OCI-LY3 (cell line): ENCODE data around the gene CRX.

Experiments used
- EZH2phosphoT487 ChIP-seq: fragments of 200-600 bp; shearing (Covaris generic); IDR thresholded peaks from 2 replicates; pipeline ENCODE4 v1.6.1; 2018; ENCODE audit warnings: antibody characterized with exemption, mixed run types, low read depth
- TF ChIP-seq, protein P1 (sequence below): fragments of 200-600, 300-600 bp; sonication (generic); IDR thresholded peaks from 2 replicates; pipeline ENCODE4 v1.5.1; 2014; ENCODE audit warnings: antibody characterized with exemption, low read length, low read depth

DNA sequence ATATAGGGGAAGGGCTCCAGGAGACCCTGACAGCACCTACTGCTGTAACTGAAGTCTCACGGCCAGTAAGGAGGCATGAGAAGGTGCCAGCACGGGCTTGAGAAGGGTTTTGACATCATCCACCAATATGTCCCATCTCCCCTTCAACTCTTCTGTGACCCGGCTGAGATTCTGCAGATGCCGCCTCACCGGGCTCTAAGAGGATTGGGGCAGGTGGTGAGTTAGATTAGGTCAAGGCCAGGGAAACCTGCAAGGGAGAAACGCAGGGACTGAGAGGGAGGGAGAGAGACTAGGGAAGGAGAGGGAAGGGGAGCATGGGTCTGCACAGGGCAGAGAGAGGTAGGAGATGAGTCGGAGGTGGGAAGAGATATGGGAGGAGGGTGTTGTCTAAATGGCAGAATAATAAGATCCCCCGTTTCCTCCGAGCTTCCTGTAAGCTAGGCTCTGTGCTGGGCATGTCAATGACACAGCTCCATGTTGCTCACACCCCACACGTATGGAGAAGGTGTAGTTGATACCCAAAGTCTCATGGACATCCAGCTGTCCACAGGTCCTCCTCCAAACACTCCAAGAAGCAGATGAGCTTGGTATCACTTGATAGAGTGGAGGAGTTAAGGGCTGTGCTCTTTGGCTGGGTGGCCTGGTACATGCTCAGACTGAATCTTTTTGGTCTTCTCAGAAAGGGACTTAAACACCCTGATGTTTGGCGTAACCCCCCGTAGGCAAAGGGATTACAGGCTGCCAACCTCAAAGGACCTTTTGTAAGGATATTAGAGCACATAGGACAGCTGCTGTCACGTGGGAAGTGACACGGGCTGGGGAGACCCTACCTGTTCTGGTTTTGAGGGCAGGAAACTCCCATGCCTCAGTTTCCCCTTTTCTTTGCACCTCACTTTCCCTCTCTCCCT, 23.5 kb upstream of the CRX start:
- TF ChIP-seq, protein P1, sequence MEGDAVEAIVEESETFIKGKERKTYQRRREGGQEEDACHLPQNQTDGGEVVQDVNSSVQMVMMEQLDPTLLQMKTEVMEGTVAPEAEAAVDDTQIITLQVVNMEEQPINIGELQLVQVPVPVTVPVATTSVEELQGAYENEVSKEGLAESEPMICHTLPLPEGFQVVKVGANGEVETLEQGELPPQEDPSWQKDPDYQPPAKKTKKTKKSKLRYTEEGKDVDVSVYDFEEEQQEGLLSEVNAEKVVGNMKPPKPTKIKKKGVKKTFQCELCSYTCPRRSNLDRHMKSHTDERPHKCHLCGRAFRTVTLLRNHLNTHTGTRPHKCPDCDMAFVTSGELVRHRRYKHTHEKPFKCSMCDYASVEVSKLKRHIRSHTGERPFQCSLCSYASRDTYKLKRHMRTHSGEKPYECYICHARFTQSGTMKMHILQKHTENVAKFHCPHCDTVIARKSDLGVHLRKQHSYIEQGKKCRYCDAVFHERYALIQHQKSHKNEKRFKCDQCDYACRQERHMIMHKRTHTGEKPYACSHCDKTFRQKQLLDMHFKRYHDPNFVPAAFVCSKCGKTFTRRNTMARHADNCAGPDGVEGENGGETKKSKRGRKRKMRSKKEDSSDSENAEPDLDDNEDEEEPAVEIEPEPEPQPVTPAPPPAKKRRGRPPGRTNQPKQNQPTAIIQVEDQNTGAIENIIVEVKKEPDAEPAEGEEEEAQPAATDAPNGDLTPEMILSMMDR, result no peak
- TF ChIP-seq EZH2phosphoT487, result no peak
